Uterus (tissue), 4 donors: ENCODE data around the gene FSIP1. TPM values are rescaled to one million over a fixed set of nuclear protein-coding genes. Genes with fewer than 3 reads are reported as not detected.

Source experiments
- DNase-seq, 2 donors: peaks; one replicate each; pipeline ENCODE4 v3.0.0-alpha.2; 2019 to 2020
- H3K27ac ChIP-seq, 2 donors: fragments of 200-600 bp; sonication (generic); 1 replicate in 1 of 2; 2 replicates in 1 of 2; pipeline ENCODE4 v1.5.1; 2016 to 2018
- H3K27me3 ChIP-seq, 2 donors: fragments of 200-600 bp; sonication (generic); one replicate each; pipeline ENCODE4 v1.5.1; 2018 to 2019; ENCODE audit warnings: control low read depth in 1 of 2
- H3K36me3 ChIP-seq, 2 donors: fragments of 200-600 bp; sonication (generic); one replicate each; pipeline ENCODE4 v1.5.1; 2019; ENCODE audit warnings: control low read depth in 1 of 2
- H3K4me1 ChIP-seq, 2 donors: fragments of 200-600 bp; sonication (generic); one replicate each; pipeline ENCODE4 v1.5.1; 2018 to 2019; ENCODE audit warnings: control low read depth in 1 of 2
- H3K4me3 ChIP-seq, 2 donors: fragments of 200-600 bp; sonication (generic); 1 replicate in 1 of 2; 2 replicates in 1 of 2; pipeline ENCODE4 v1.5.1; 2018 to 2019; ENCODE audit warnings: mild to moderate bottlenecking in 1 of 2
- H3K9me3 ChIP-seq, 2 donors: fragments of 200-600 bp; sonication (generic); one replicate each; pipeline ENCODE4 v1.5.1; 2019; ENCODE audit warnings: control low read depth in 1 of 2
- CTCF ChIP-seq, 4 experiments: fragments of 200-600 bp in 2 of 4; fragments of 450-650 bp in 2 of 4; sonication (generic) in 2 of 4; IDR thresholded peaks; one replicate each; pipeline ENCODE4 v1.5.1; 2016 to 2019; ENCODE audit warnings: antibody characterized with exemption in 4 of 4, mild to moderate bottlenecking in 2 of 4, moderate library complexity in 1 of 4
- POLR2A ChIP-seq, 2 donors: fragments of 450-650 bp; IDR thresholded peaks; one replicate each; pipeline ENCODE4 v1.6.1; 2016; ENCODE audit warnings: antibody characterized with exemption in 2 of 2, mild to moderate bottlenecking in 1 of 2, moderate library complexity in 1 of 2
- intact Hi-C: fragments of 100-400 bp; cut with DNase I; formaldehyde crosslinking; loops from one replicate; pipeline ENCODE4 v1.15.1; 2023; ENCODE audit warnings: low total_unique reads
- total RNA-seq, 4 donors: library from RNA; depleted of rRNA in 3 of 4; stranded (reverse); fragments of >200 nt in 3 of 4; gene quantifications; one replicate each; pipeline versions ENCODE4 v1.1.0 to v1.2.4, GENCODE V29; 2014 to 2023
- donor health status: DM: yes; HTN: yes; CAD: no.

The FSIP1 gene
- total RNA-seq, 4 donors from 2014 or later, result 0.77 to 4.3 (median 2.6) TPM

GRCh38 chr15:39621210-39621609 is 161.4 kb downstream of the FSIP1 start:
- Histone ChIP-seq H3K27me3 (no peaks in the 10 kb centered on the region), H3K27ac (no peak overlapping the region), H3K9me3 (no peaks in the 10 kb centered on the region), H3K36me3 (no peaks in the 10 kb centered on the region), H3K4me1 (no peaks in the 10 kb centered on the region), H3K4me3 (no peak overlapping the region)
- intact Hi-C loops, result no loop called here
- no peak for DNase-seq
- no peak for TF ChIP-seq CTCF (IDR thresholded peaks at IDR 0.05)
- TF ChIP-seq POLR2A (IDR thresholded peaks at IDR 0.05), result no peak

GRCh38 chr15:39618063-39618823 is 164.4 kb downstream of the FSIP1 start:
- TF ChIP-seq POLR2A (IDR thresholded peaks at IDR 0.05), result no peak
- no peak for TF ChIP-seq CTCF (IDR thresholded peaks at IDR 0.05)
- no peaks in the 10 kb centered on the region for H3K4me1 ChIP-seq
- H3K27me3 ChIP-seq, result no peaks in the 10 kb centered on the region
- no peaks in the 10 kb centered on the region for H3K36me3 ChIP-seq
- no peaks in the 10 kb centered on the region for H3K9me3 ChIP-seq
- no peak for DNase-seq
- intact Hi-C loops, result no loop called here
- no peak overlapping the region for H3K27ac ChIP-seq
- H3K4me3 ChIP-seq, result no peak overlapping the region

- no peak for TF ChIP-seq POLR2A (IDR thresholded peaks at IDR 0.05)
- TF ChIP-seq CTCF (IDR thresholded peaks at IDR 0.05), result no peak
- no peak overlapping the region for H3K4me3 ChIP-seq
- peaks cover 0 to 7% of the 10 kb centered on the region in 2 donors for H3K9me3 ChIP-seq
- no peaks in the 10 kb centered on the region for H3K4me1 ChIP-seq
- intact Hi-C loops, result no loop called here
- no peak overlapping the region for H3K27ac ChIP-seq
- no peak for DNase-seq
- no peaks in the 10 kb centered on the region for H3K27me3 ChIP-seq
- no peaks in the 10 kb centered on the region for H3K36me3 ChIP-seq
Observed at GRCh38 chr15:39616731-39617455, 165.7 kb downstream of the FSIP1 start.

GRCh38 chr15:39613861-39614260 is 168.8 kb downstream of the FSIP1 start:
- TF ChIP-seq POLR2A (IDR thresholded peaks at IDR 0.05) (no peak), CTCF (IDR thresholded peaks at IDR 0.05) (no peak)
- intact Hi-C loops, result no loop called here
- DNase-seq, result no peak

GRCh38 chr15:39613271-39613670 is 169.4 kb downstream of the FSIP1 start:
- intact Hi-C loops, result no loop called here
- DNase-seq, result no peak
- Histone ChIP-seq H3K27me3 (no peaks in the 10 kb centered on the region), H3K4me1 (no peaks in the 10 kb centered on the region), H3K27ac (no peak overlapping the region), H3K4me3 (no peak overlapping the region), H3K36me3 (no peaks in the 10 kb centered on the region), H3K9me3 (peaks cover 0 to 15% of the 10 kb centered on the region in 2 donors)
- TF ChIP-seq CTCF (IDR thresholded peaks at IDR 0.05), result no peak
- TF ChIP-seq POLR2A (IDR thresholded peaks at IDR 0.05), result no peak

More at GRCh38 chr15:39613861-39614260, 168.8 kb downstream of the FSIP1 start:
- no peaks in the 10 kb centered on the region for H3K27me3 ChIP-seq
- no peak overlapping the region for H3K4me3 ChIP-seq
- no peaks in the 10 kb centered on the region for H3K4me1 ChIP-seq
- H3K9me3 ChIP-seq, result peaks cover 0 to 15% of the 10 kb centered on the region in 2 donors
- H3K27ac ChIP-seq, result no peak overlapping the region
- no peaks in the 10 kb centered on the region for H3K36me3 ChIP-seq
